HepG2 (cell line): ENCODE measurements around the gene STK10. TPM values are rescaled to one million over a fixed set of nuclear protein-coding genes. Genes with fewer than 3 reads are reported as not detected.

ENCODE experiments used
- ATAC-seq: fragments of 200-7000 bp; cut with Tn5 transposase; 3 replicates; pipeline ENCODE4 v1.9.1; 2020; ENCODE audit warnings: mild to moderate bottlenecking, moderate library complexity
- BruUV-seq: library from RNA; stranded (reverse); fragments of 400-500 nt; replicated peaks from 2 replicates; lab custom pipeline; 2021; lab: Mats Ljungman, UMichigan
- CTCF ChIA-PET: fragments of 300-600 bp; formaldehyde crosslinking; extraction: SDS; loops from one replicate; lab custom pipeline; 2021; ENCODE audit warnings: low total read pairs, inconsistent platforms, low intra/inter-chr PET ratio; lab: Yijun Ruan, JAX
- POLR2A ChIA-PET: fragments of 350-600 bp; sonication (Branson Sonifier 250); formaldehyde crosslinking; loops from one replicate; lab custom pipeline; 2020; ENCODE audit warnings: antibody characterized with exemption, inconsistent platforms; lab: Yijun Ruan, JAX
- DNase-seq: peaks from one replicate; pipeline ENCODE4 v3.0.0-alpha.2; 2015; ENCODE audit warnings: low spot score
- FAIRE-seq: peaks from 3 replicates; lab custom pipeline; 2011; peaks lifted over from hg19 to GRCh38; lab: Jason Lieb, UNC
- H2AFZ ChIP-seq: one replicate; pipeline ENCODE4 v1.6.1; 2011; ENCODE audit warnings: low read length, inconsistent platforms
- H3K27ac ChIP-seq: fragments of 300-600 bp; 3 replicates; pipeline ENCODE4 v1.8.0; 2011; ENCODE audit warnings: mixed run types, mild to moderate bottlenecking, mixed read lengths, low read length, inconsistent platforms; ENCODE audit not compliant: insufficient read depth; ENCODE audit errors: extremely low read length
- H3K27me3 ChIP-seq, 2 experiments: fragments of 200-600 bp in 1 of 2; 2 replicates in 1 of 2; 3 replicates in 1 of 2; pipeline versions ENCODE4 v1.6.0 to v1.8.0; 2011; ENCODE audit warnings: low read length in 2 of 2, mild to moderate bottlenecking in 2 of 2, moderate library complexity in 2 of 2, inconsistent platforms in 1 of 2; ENCODE audit not compliant: insufficient read depth in 2 of 2, control insufficient read depth in 1 of 2
- H3K36me3 ChIP-seq, 2 experiments: fragments of 200-600 bp in 1 of 2; replicated peaks in 1 of 2; 2 replicates in 1 of 2; 3 replicates in 1 of 2; pipeline versions ENCODE4 v1.5.1 to v1.8.0; 2011; ENCODE audit warnings: low read length in 2 of 2, inconsistent platforms in 1 of 2; ENCODE audit not compliant: insufficient read depth in 2 of 2, control insufficient read depth in 1 of 2
- H3K4me1 ChIP-seq: 2 replicates; pipeline ENCODE4 v1.5.1; 2012; ENCODE audit warnings: low read length, inconsistent platforms; ENCODE audit not compliant: insufficient read depth
- H3K4me2 ChIP-seq: 2 replicates; pipeline ENCODE4 v1.6.0; 2011; ENCODE audit warnings: low read depth, low read length, inconsistent platforms
- H3K4me3 ChIP-seq, 3 experiments: fragments of 200-600 bp in 1 of 3; sonication (generic), shearing (Covaris generic) in 1 of 3; replicated peaks in 1 of 3; 2 replicates each; pipeline ENCODE4 v1.5.1; 2011 to 2016; ENCODE audit warnings: low read length in 3 of 3, inconsistent platforms in 2 of 3, low read depth in 2 of 3, mild to moderate bottlenecking in 2 of 3, control low read depth in 1 of 3, mixed read lengths in 1 of 3; ENCODE audit not compliant: insufficient read depth in 1 of 3
- H3K79me2 ChIP-seq: one replicate; pipeline ENCODE4 v1.6.1; 2011; ENCODE audit warnings: low read length, inconsistent platforms; ENCODE audit not compliant: insufficient read depth
- H3K9ac ChIP-seq: 2 replicates; pipeline ENCODE4 v1.6.0; 2011; ENCODE audit warnings: mild to moderate bottlenecking, low read depth, low read length, inconsistent platforms; ENCODE audit not compliant: insufficient read depth
- H3K9me3 ChIP-seq: 2 replicates; pipeline ENCODE4 v1.5.1; 2012; ENCODE audit warnings: mild to moderate bottlenecking, low read length
- H4K20me1 ChIP-seq: 2 replicates; pipeline ENCODE4 v1.6.0; 2011; ENCODE audit warnings: inconsistent platforms, mild to moderate bottlenecking, low read length, moderate library complexity; ENCODE audit not compliant: insufficient read depth
- HIVEP1 ChIP-seq: sonication (generic); formaldehyde crosslinking; IDR thresholded peaks from 2 replicates; pipeline ENCODE4 v1.4.0; 2020; ENCODE audit warnings: mild to moderate bottlenecking, missing genetic modification reagents
- IKZF1 ChIP-seq: fragments of 450-650 bp; IDR thresholded peaks from 2 replicates; pipeline ENCODE4 v1.7.1; 2016
- KMT2A ChIP-seq: sonication (generic); formaldehyde crosslinking; IDR thresholded peaks from 2 replicates; pipeline ENCODE4 v1.4.0; 2020; ENCODE audit warnings: missing genetic modification reagents
- MTA3 ChIP-seq: sonication (generic); formaldehyde crosslinking; IDR thresholded peaks from 2 replicates; pipeline ENCODE4 v1.4.0; 2020; ENCODE audit warnings: missing genetic modification reagents
- MYC ChIP-seq: sonication (generic); formaldehyde crosslinking; IDR thresholded peaks from 2 replicates; pipeline ENCODE4 v1.9.0; 2021; ENCODE audit warnings: missing genetic modification reagents, borderline replicate concordance
- NFE2L1 ChIP-seq: sonication (generic); formaldehyde crosslinking; IDR thresholded peaks from 2 replicates; pipeline ENCODE4 v1.4.0; 2020; ENCODE audit warnings: missing genetic modification reagents, mild to moderate bottlenecking, borderline replicate concordance
- NRL ChIP-seq: sonication (generic); formaldehyde crosslinking; IDR thresholded peaks from 2 replicates; pipeline ENCODE4 v1.5.0; 2020; ENCODE audit warnings: missing genetic modification reagents, mild to moderate bottlenecking, moderate library complexity, borderline replicate concordance
- SP4 ChIP-seq: sonication (generic); formaldehyde crosslinking; IDR thresholded peaks from 2 replicates; pipeline ENCODE4 v1.8.1; 2023; ENCODE audit warnings: mild to moderate bottlenecking, missing genetic modification reagents
- ZFYVE20 ChIP-seq: sonication (generic); formaldehyde crosslinking; IDR thresholded peaks from 2 replicates; pipeline ENCODE4 v1.8.0; 2023; ENCODE audit warnings: low read depth, mild to moderate bottlenecking, moderate library complexity, missing genetic modification reagents, borderline replicate concordance
- ZNF3 ChIP-seq: IDR thresholded peaks from 2 replicates; pipeline ENCODE4 v1.7.0; 2017; ENCODE audit warnings: inconsistent platforms
- ZNF484 ChIP-seq: sonication (generic); formaldehyde crosslinking; IDR thresholded peaks from 2 replicates; pipeline ENCODE4 v1.5.1; 2020; ENCODE audit warnings: mild to moderate bottlenecking, low read depth, missing genetic modification reagents, borderline replicate concordance
- ZNF589 ChIP-seq: sonication (generic); formaldehyde crosslinking; conservative IDR thresholded peaks from 2 replicates; pipeline ENCODE4 v1.8.0; 2022; ENCODE audit warnings: mild to moderate bottlenecking, moderate library complexity, missing genetic modification reagents
- ZNF639 ChIP-seq: conservative IDR thresholded peaks from 2 replicates; pipeline ENCODE4 v1.6.1; 2018; ENCODE audit warnings: missing genetic modification reagents
- WGBS: methylation state at CpG from one replicate; pipeline ENCODE4 v1.1.6; 2017; ENCODE audit warnings: low lambda C conversion rate; 5-methylcytosine and 5-hydroxymethylcytosine counted together
- in situ Hi-C: cut with HindIII; loops from 2 replicates; pipeline ENCODE4 v1.10.0; 2017; ENCODE audit warnings: low pct_unique_long_range_greater_than_20kb; ENCODE audit not compliant: extremely low pct_ligation_motif_present
- intact Hi-C: fragments of 100-400 bp; cut with micrococcal nuclease; formaldehyde crosslinking; loops from one replicate; pipeline ENCODE4 v1.10.0; 2022; ENCODE audit not compliant: unreplicated experiment
- polyA plus RNA-seq, 8 experiments: library from polyadenylated mRNA; depleted of rRNA in 3 of 8; stranded (reverse) in 7 of 8; unstranded in 1 of 8; fragments of >200 nt; fragmentation: Illumina TruSeq in 4 of 8; extraction: Trizol in 4 of 8; gene quantifications; 2 replicates each; pipeline versions ENCODE4 v1.2.1 to v1.2.3, GENCODE V29; 2011 to 2016; ENCODE audit warnings: low read depth in 4 of 8, missing spikeins in 1 of 8, mixed read lengths in 1 of 8; ENCODE audit not compliant: insufficient read depth in 1 of 8
- total RNA-seq, 5 experiments: library from RNA; depleted of rRNA; stranded (reverse); fragments of >200 nt; fragmentation: Illumina TruSeq; extraction: Trizol; gene quantifications; 2 replicates each; pipeline ENCODE4 v1.2.3, GENCODE V29; 2016; ENCODE audit warnings: low read depth in 1 of 5
- TF ChIP-seq, protein P1 (sequence below): sonication (generic); formaldehyde crosslinking; conservative IDR thresholded peaks from 2 replicates; pipeline ENCODE4 v1.4.0; 2020; ENCODE audit warnings: mild to moderate bottlenecking, missing genetic modification reagents, moderate library complexity

STK10 gene
- total and polyA plus RNA-seq, 2 of the 13 experiments (the other 11 are each of a cell fraction or from before 2014, with no cell fraction given), result 7.0 to 7.2 TPM

DNA sequence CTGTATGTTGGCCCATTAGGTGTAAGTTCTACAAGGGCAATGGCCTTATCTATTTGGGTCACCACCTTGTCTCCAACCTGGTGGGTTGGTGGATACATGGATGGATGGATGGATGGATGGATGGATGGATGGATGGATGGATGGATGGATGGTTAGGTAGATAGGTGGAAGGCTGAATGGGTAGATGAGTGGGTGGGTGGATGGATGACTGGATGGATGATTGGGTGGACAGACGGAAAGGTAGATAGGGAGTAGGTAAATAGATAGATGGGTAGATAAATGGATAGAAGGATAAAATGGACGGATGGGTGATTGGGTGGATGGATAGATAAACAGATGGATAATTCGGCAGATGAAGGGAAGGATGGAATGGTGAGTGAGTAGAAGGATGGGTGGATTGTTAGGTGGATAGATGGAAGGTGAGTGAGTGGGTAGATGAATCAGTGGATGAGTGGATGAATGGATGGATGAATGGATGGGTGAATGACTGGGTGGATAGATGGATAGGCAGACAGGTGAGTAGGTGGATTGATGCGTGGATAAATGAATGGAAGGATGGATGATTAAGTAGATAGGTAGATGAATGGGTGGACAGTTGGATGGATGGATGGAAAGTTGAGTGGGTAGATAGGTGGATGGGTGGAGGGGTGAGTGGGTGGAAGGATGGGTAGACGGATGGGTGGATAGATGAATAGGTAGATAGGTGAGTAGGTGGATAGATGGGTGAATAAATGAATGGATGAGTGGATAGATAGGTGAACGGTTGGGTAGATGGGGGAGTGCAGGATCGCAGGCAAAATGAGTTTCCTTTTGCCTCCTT, 98.5 kb downstream of the STK10 start:
- H3K27ac ChIP-seq, result no peak overlapping the region
- FAIRE-seq (no peak), DNase-seq (no peak), ATAC-seq (no peak)
- no peaks in the 10 kb centered on the region for H3K27me3 ChIP-seq
- no peak overlapping the region for H3K4me3 ChIP-seq
- no peak overlapping the region for H3K4me2 ChIP-seq
- H3K9ac ChIP-seq, result no peak overlapping the region
- in situ Hi-C loops, result no loop called here
- H3K79me2 ChIP-seq, result no peaks in the 10 kb centered on the region
- H2AFZ ChIP-seq, result no peak overlapping the region
- 92% methylated on average over 7 of the region's 7 CpGs for WGBS
- ChIA-PET CTCF (no interaction called here), POLR2A (no interaction called here)
- no peaks in the 10 kb centered on the region for H3K9me3 ChIP-seq
- no peaks in the 10 kb centered on the region for H3K36me3 ChIP-seq
- H3K4me1 ChIP-seq, result peaks cover 14% of the 10 kb centered on the region
- intact Hi-C loops, result no loop called here
- TSS peak; percentile 37 for BruUV-seq
- TF ChIP-seq SP4, result no peak
- 0 out of 2 replicates have a peak, but pooled peaks have one; percentile 46 for TF ChIP-seq IKZF1
- H4K20me1 ChIP-seq, result no peaks in the 10 kb centered on the region

GRCh38 chr5:172088801-172089200, 99.2 kb downstream of the STK10 start:
- DNase-seq (no peak), ATAC-seq (no peak), FAIRE-seq (no peak)
- BruUV-seq, result no TSS peak
- Histone ChIP-seq H3K27ac (no peak overlapping the region), H3K4me2 (no peak overlapping the region), H3K36me3 (no peaks in the 10 kb centered on the region), H3K79me2 (no peaks in the 10 kb centered on the region), H3K27me3 (no peaks in the 10 kb centered on the region), H3K4me3 (no peak overlapping the region), H3K4me1 (peaks cover 14% of the 10 kb centered on the region), H3K9me3 (no peaks in the 10 kb centered on the region), H3K9ac (no peak overlapping the region), H4K20me1 (no peaks in the 10 kb centered on the region), H2AFZ (no peak overlapping the region)
- in situ Hi-C loops, result no loop called here
- CTCF ChIA-PET, result no interaction called here
- POLR2A ChIA-PET, result no interaction called here
- 67% methylated on average over 2 of the region's 2 CpGs for WGBS
- intact Hi-C loops, result no loop called here
- TF ChIP-seq ZNF484 (CRISPR knock-in tag) (no peak), MYC (no peak), ZNF639 (no peak), NRL (CRISPR knock-in tag) (no peak), ZFYVE20 (no peak), ZNF3 (no peak), ZNF589 (CRISPR knock-in tag) (no peak), MTA3 (no peak), HIVEP1 (no peak), KMT2A (no peak), NFE2L1 (CRISPR knock-in tag) (no peak)
- TF ChIP-seq, protein P1, sequence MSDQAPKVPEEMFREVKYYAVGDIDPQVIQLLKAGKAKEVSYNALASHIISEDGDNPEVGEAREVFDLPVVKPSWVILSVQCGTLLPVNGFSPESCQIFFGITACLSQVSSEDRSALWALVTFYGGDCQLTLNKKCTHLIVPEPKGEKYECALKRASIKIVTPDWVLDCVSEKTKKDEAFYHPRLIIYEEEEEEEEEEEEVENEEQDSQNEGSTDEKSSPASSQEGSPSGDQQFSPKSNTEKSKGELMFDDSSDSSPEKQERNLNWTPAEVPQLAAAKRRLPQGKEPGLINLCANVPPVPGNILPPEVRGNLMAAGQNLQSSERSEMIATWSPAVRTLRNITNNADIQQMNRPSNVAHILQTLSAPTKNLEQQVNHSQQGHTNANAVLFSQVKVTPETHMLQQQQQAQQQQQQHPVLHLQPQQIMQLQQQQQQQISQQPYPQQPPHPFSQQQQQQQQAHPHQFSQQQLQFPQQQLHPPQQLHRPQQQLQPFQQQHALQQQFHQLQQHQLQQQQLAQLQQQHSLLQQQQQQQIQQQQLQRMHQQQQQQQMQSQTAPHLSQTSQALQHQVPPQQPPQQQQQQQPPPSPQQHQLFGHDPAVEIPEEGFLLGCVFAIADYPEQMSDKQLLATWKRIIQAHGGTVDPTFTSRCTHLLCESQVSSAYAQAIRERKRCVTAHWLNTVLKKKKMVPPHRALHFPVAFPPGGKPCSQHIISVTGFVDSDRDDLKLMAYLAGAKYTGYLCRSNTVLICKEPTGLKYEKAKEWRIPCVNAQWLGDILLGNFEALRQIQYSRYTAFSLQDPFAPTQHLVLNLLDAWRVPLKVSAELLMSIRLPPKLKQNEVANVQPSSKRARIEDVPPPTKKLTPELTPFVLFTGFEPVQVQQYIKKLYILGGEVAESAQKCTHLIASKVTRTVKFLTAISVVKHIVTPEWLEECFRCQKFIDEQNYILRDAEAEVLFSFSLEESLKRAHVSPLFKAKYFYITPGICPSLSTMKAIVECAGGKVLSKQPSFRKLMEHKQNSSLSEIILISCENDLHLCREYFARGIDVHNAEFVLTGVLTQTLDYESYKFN, result no peak
